HG03575 (cell line): ENCODE measurements around the gene ROPN1L.
"Not testable (repeated sequence)": the region's sequence is repeated elsewhere in the genome, so short reads cannot be mapped to it uniquely, and the experiment has no call there.

Experiments
- ATAC-seq: cut with Tn5 transposase; IDR thresholded peaks from one replicate; pipeline ENCODE4 v1.9.1; 2021; ENCODE audit not compliant: unreplicated experiment, insufficient number of reproducible peaks, low FRiP score; ENCODE audit errors: extremely low read depth

The ROPN1L gene

GRCh38 chr5:10490927-10491672, 49.4 kb downstream of the ROPN1L start:
- ATAC-seq, result no peak

GRCh38 chr5:10491673-10492026, 50.0 kb downstream of the ROPN1L start:
- ATAC-seq, result no peak

- ATAC-seq, result no peak
These were observed 52.2 kb downstream of the ROPN1L start for GRCh38 chr5:10493884-10494283.

GRCh38 chr5:10494497-10494896, 52.8 kb downstream of the ROPN1L start:
- not testable (repeated sequence) for ATAC-seq

- ATAC-seq, result no peak
These were observed 55.9 kb downstream of the ROPN1L start for GRCh38 chr5:10497554-10497953.

- no peak for ATAC-seq
These were observed 56.7 kb downstream of the ROPN1L start for GRCh38 chr5:10498350-10498749.

GRCh38 chr5:10499066-10499465, 57.4 kb downstream of the ROPN1L start:
- no peak for ATAC-seq

GRCh38 chr5:10499776-10500175, 58.1 kb downstream of the ROPN1L start:
- ATAC-seq, result no peak

- ATAC-seq, result no peak
These were observed 59.0 kb downstream of the ROPN1L start for GRCh38 chr5:10500669-10501068.

- ATAC-seq, result no peak
These were observed 59.9 kb downstream of the ROPN1L start for GRCh38 chr5:10501554-10502075.

GRCh38 chr5:10502130-10502529, 60.5 kb downstream of the ROPN1L start:
- ATAC-seq, result no peak

- ATAC-seq, result no peak
These were observed 60.9 kb downstream of the ROPN1L start for GRCh38 chr5:10502578-10502977.

GRCh38 chr5:10503321-10503720, 61.6 kb downstream of the ROPN1L start:
- no peak for ATAC-seq

- ATAC-seq, result no peak
These were observed 62.5 kb downstream of the ROPN1L start for GRCh38 chr5:10503997-10504793.

GRCh38 chr5:10505517-10506095, 63.9 kb downstream of the ROPN1L start:
- no peak for ATAC-seq

- ATAC-seq, result no peak
These were observed 64.9 kb downstream of the ROPN1L start for GRCh38 chr5:10506535-10506934.

- ATAC-seq, result no peak
These were observed 66.0 kb downstream of the ROPN1L start for GRCh38 chr5:10507575-10508096.

- no peak for ATAC-seq
These were observed 67.9 kb downstream of the ROPN1L start for GRCh38 chr5:10509575-10509974.

- ATAC-seq, result no peak
These were observed 70.3 kb downstream of the ROPN1L start for GRCh38 chr5:10511741-10512640.
